ENCODE data around the gene GAS5. TPM values are rescaled to one million over a fixed set of nuclear protein-coding genes. Genes with fewer than 3 reads are reported as not detected.
A peak's percentile ranks its signal among the peaks of the same experiment; 100 is the strongest.

GAS5 gene
- total and polyA plus RNA-seq, 10 of the 15 experiments (the other 5 are each of a cell fraction or from before 2014, with no cell fraction given) = 289 to 1,137 (median 699) TPM

- TF ChIP-seq CUX1 (IDR thresholded peaks at IDR 0.05; ENCODE audit: insufficient replicate concordance, low read depth, low read length) = no peak
These were observed 1.2 kb upstream of the GAS5 start (continued) for GRCh38 chr1:173869021-173869359.

GRCh38 chr1:173868266-173869020, 654 bp upstream of the GAS5 start, which contains the start of gene ZBTB37:
Gene ZBTB37, plus strand, starts transcription at chr1:173868380. Its CDS starts 1,846 bp downstream, at chr1:173870226.
- ATAC-seq = peak; percentile 76
- RAD21 ChIA-PET (ENCODE audit: unreplicated experiment) = interaction anchor here (0.5 to 2.7 kb wide), 16 partner anchors 8 to 1042 kb away, joined by 3 to 9 read pairs (median 3); partner anchors contain the start of genes DARS2 and PRDX6
- intact Hi-C loops (cut with micrococcal nuclease; ENCODE audit: unreplicated experiment) = loop anchor here (2.0 to 10.0 kb wide), 5 partner anchors 44 to 346 kb away; partner anchors contain the start of genes CENPL, DARS2, RABGAP1L and RC3H1
- no peak for TF ChIP-seq KAT2A (conservative IDR thresholded peaks at IDR 0.05; ENCODE audit: control insufficient read depth, low read depth, low read length)
- no peak for TF ChIP-seq NFXL1 (IDR thresholded peaks at IDR 0.05; ENCODE audit: borderline replicate concordance)
- no peak for TF ChIP-seq SRF (IDR thresholded peaks at IDR 0.05; ENCODE audit: low read depth in 2 of 2, low read length in 2 of 2)
- no peak for TF ChIP-seq CHD4 (IDR thresholded peaks at IDR 0.05)
- TF ChIP-seq NFIC (IDR thresholded peaks at IDR 0.05; ENCODE audit: low read depth, low read length) = no peak
- no peak for TF ChIP-seq BCLAF1 (IDR thresholded peaks at IDR 0.05)
- no peak for TF ChIP-seq BCL11A (IDR thresholded peaks at IDR 0.05; ENCODE audit: low read depth, low read length)
- peak; percentile 75 for TF ChIP-seq MTA2 (IDR thresholded peaks at IDR 0.05; ENCODE audit: low read depth)
- TF ChIP-seq ETV6 (conservative IDR thresholded peaks at IDR 0.05 in 1 of 2, IDR thresholded peaks at IDR 0.05 in 1 of 2; ENCODE audit: borderline replicate concordance in 1 of 2, low read depth in 1 of 2) = peak in 1 of 2 experiments; percentile 96; a peak in 3 of 4 replicates
- 0 out of 2 replicates have a peak, but pooled peaks have one; percentile 65 for TF ChIP-seq SIN3A (IDR thresholded peaks at IDR 0.05; ENCODE audit: low read depth, low read length)
- TF ChIP-seq CREM (IDR thresholded peaks at IDR 0.05; ENCODE audit: low read depth) = no peak
- no peak for TF ChIP-seq RELA (IDR thresholded peaks at IDR 0.05; ENCODE audit: borderline replicate concordance, partially characterized antibody)

More at GRCh38 chr1:173868266-173869020, 654 bp upstream of the GAS5 start, which contains the start of gene ZBTB37:
- no TSS peak for BruUV-seq (replicated peaks)
- under 1% methylated on average over 31 of the region's 53 CpGs for WGBS (ENCODE audit: insufficient coverage, insufficient replicate concordance, low lambda C conversion rate, missing lambda C conversion rate)
- Histone ChIP-seq H3K9me3 (replicated peaks; ENCODE audit: control insufficient read depth, insufficient read depth, low read length) (no peaks in the 10 kb centered on the region), H3K27ac (ENCODE audit: control insufficient read depth, insufficient read depth) (peak within 1 kb of the TSS; percentile 89), H3K4me1 (ENCODE audit: control insufficient read depth, insufficient read depth, low read length) (peaks cover 15% of the 10 kb centered on the region), H3K27me3 (replicated peaks in 1 of 2; ENCODE audit: control insufficient read depth in 2 of 2, insufficient read depth in 2 of 2, low read length in 1 of 2) (no peaks in the 10 kb centered on the region), H3K4me3 (peak within 1 kb of the TSS; percentile 91), H3K4me2 (ENCODE audit: control insufficient read depth, insufficient read depth) (peak within 1 kb of the TSS; percentile 95), H3K36me3 (ENCODE audit: control insufficient read depth in 2 of 2, insufficient read depth in 2 of 2, low read length in 1 of 2) (peaks cover 4 to 25% of the 10 kb centered on the region in 2 experiments; a peak in 3 of 4 replicates), H3K79me2 (ENCODE audit: control insufficient read depth, insufficient read depth, low read length) (peaks cover 44% of the 10 kb centered on the region), H3K9ac (ENCODE audit: control insufficient read depth, insufficient read depth, low read length) (peak within 1 kb of the TSS; percentile 73), H4K20me1 (ENCODE audit: control insufficient read depth, insufficient read depth) (no peaks in the 10 kb centered on the region), H2AFZ (ENCODE audit: control insufficient read depth, low read depth, low read length) (peak within 1 kb of the TSS; percentile 94)
- POLR2A ChIA-PET = interaction anchor here (0.6 to 3.3 kb wide), 23 partner anchors 8 to 1511 kb away, joined by 3 to 17 read pairs (median 3); partner anchors contain the start of genes CENPL, DARS2, KLHL20 and PRDX6
- FAIRE-seq (no peak), DNase-seq (ENCODE audit: low read depth, low spot score) (no peak)
- SMC1A ChIA-PET (ENCODE audit: uncharacterized antibody, unreplicated experiment) = interaction anchor here (0.5 to 3.1 kb wide), 7 partner anchors 45 to 451 kb away, joined by 3 to 11 read pairs (median 3); partner anchors contain the start of genes CENPL and DARS2
- CTCF ChIA-PET = interaction anchor here (1.4 to 1.7 kb wide), 2 partner anchors 24 to 391 kb away, joined by 3 to 4 read pairs; partner anchors contain the start of gene PRDX6
- in situ Hi-C loops (cut with MboI) = no loop called here

Data from GM12878 (cell line).